Heart right ventricle (tissue), 16 donors: ENCODE results near the gene IKZF3. TPM values are rescaled to one million over a fixed set of nuclear protein-coding genes. Genes with fewer than 3 reads are reported as not detected.

ENCODE experiments used
- ATAC-seq, 8 donors: fragments of 200-7000 bp; cut with Tn5 transposase; one replicate each; pipeline ENCODE4 v1.9.1; 2020; ENCODE audit warnings: mild to moderate bottlenecking in 8 of 8, moderate library complexity in 8 of 8, moderate number of reproducible peaks in 1 of 8
- DNase-seq, 2 donors: peaks; one replicate each; pipeline ENCODE4 v3.0.0-alpha.2; 2020
- H3K27ac ChIP-seq, 10 donors: fragments of 200-600 bp; sonication (generic) in 2 of 10; one replicate each; pipeline versions ENCODE4 v1.5.0 to v1.8.0; 2020 to 2022; ENCODE audit warnings: mild to moderate bottlenecking in 3 of 10
- H3K27me3 ChIP-seq, 7 donors: fragments of 200-600 bp; one replicate each; pipeline ENCODE4 v1.8.0; 2021 to 2022; ENCODE audit warnings: mild to moderate bottlenecking in 2 of 7
- H3K36me3 ChIP-seq, 9 donors: fragments of 200-600 bp; sonication (generic) in 1 of 9; one replicate each; pipeline versions ENCODE4 v1.5.0 to v1.8.0; 2020 to 2022; ENCODE audit warnings: mild to moderate bottlenecking in 2 of 9
- H3K4me1 ChIP-seq, 9 donors: fragments of 200-600 bp; sonication (generic) in 1 of 9; one replicate each; pipeline versions ENCODE4 v1.5.0 to v1.8.0; 2020 to 2022; ENCODE audit warnings: mild to moderate bottlenecking in 4 of 9
- H3K4me3 ChIP-seq, 10 donors: fragments of 200-600 bp; sonication (generic) in 2 of 10; one replicate each; pipeline versions ENCODE4 v1.5.0 to v1.8.0; 2020 to 2022; ENCODE audit warnings: mild to moderate bottlenecking in 7 of 10, moderate library complexity in 2 of 10
- H3K9me3 ChIP-seq, 11 donors: fragments of 200-600 bp in 10 of 11; sonication (generic) in 2 of 11; one replicate each; pipeline versions ENCODE4 v1.5.0 to v1.8.0; 2013 to 2022; ENCODE audit warnings: mild to moderate bottlenecking in 2 of 11, control low read depth in 1 of 11, moderate library complexity in 1 of 11
- WGBS, 2 donors: extraction: QIAGEN DNeasy Blood & Tissue Kit; methylation state at CpG; one replicate each; pipeline ENCODE4 v1.1.7; 2013; ENCODE audit warnings: inconsistent platforms in 1 of 2; 5-methylcytosine and 5-hydroxymethylcytosine counted together
- intact Hi-C, 10 donors: fragments of 100-400 bp; cut with DNase I; formaldehyde crosslinking; loops; one replicate each; pipeline versions ENCODE4 v1.11.1 to v1.14.2; 2022
- polyA plus RNA-seq, 2 donors: library from polyadenylated mRNA; stranded (reverse); fragments of 200-250 nt; gene quantifications; one replicate each; pipeline ENCODE4 v1.2.3, GENCODE V29; 2013
- total RNA-seq, 10 donors: library from RNA; stranded (reverse); fragmentation: NEBNext Ultra II Directional in 3 of 10; extraction: Animal tissue kit (Norgen Biotek cat#: 25700) in 3 of 10; gene quantifications; one replicate each; pipeline versions ENCODE4 v1.2.1 to v1.2.4, GENCODE V29; 2021 to 2023
- TF ChIP-seq, protein P1 (sequence below), 9 donors: fragments of 200-600 bp; sonication (generic) in 2 of 9; IDR thresholded peaks; one replicate each; pipeline versions ENCODE4 v1.5.0 to v1.8.0; 2021 to 2022; ENCODE audit warnings: antibody characterized with exemption in 9 of 9, mild to moderate bottlenecking in 5 of 9, moderate library complexity in 1 of 9
- donor health status: Arrhythmogenic right ventricular cardiomyopathy.
- donor health status: ischemic (EF 13 %, LVEDD 7.1; RV severe dilation, severe dysfunction).
- donor health status: healthy with polysubstance abuse.
- donor health status: DM: no; HTN: yes; CAD: no.
- donor health status: DM: no; HTN: no; CAD: no.
- donor health status: ischemic (EF 25% LVEDD 6.9; RV normal size, moderate dysfunction).
- donor health status: ischemic (EF 25% LVEDD 5.7; RV mildly dilated, moderate dysfunction).
- donor health status: healthy.
- donor health status: DM: yes; HTN: yes; CAD: no.
- donor health status: Ischemic cardiomyopathy.
- donor health status: ischemic (EF 35%, LVEDD 5.7; RV mildly dilated, moderate dysfunction).
- donor health status: nonischemic (EF 11% LVEDD 7.7; RV severe dilation, severe dysfunction).
- donor health status: DM: yes; HTN: yes; CAD: no.
- donor health status: PGD.
- donor health status: ischemic (EF 29% LVEDD 5.4; RV normal size, mild dysfunction).
- donor health status: nonischemic (EF 23%, LVEDD 6.1; RV moderate dilation, normal function).

IKZF3 gene
- total and polyA plus RNA-seq, 12 donors: 0.06 to 5.0 (median 0.26) TPM

DNA sequence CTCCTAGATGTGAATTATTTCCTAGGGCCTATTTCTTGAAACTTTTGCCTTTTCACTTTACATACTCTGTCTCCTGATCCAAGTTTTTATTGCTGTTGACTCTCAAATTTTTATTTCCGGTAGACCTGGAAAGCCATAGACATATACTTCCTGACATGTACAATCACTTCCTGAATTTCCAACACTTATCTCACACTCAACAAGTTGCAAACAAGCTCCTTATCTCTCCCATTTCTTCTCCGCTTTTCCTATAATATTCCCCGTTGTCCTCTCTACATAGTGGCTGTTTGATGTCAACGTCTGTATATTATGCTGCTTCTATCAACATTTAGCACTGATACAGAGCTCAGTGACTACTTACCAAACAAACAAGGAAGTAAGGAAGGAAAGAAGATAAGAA lies 59.3 kb downstream of the IKZF3 start:
- WGBS, 2 donors: 36 to 44% methylated on average over 4 of the region's 4 CpGs
- intact Hi-C loops: no loop called here
- TF ChIP-seq, protein P1, sequence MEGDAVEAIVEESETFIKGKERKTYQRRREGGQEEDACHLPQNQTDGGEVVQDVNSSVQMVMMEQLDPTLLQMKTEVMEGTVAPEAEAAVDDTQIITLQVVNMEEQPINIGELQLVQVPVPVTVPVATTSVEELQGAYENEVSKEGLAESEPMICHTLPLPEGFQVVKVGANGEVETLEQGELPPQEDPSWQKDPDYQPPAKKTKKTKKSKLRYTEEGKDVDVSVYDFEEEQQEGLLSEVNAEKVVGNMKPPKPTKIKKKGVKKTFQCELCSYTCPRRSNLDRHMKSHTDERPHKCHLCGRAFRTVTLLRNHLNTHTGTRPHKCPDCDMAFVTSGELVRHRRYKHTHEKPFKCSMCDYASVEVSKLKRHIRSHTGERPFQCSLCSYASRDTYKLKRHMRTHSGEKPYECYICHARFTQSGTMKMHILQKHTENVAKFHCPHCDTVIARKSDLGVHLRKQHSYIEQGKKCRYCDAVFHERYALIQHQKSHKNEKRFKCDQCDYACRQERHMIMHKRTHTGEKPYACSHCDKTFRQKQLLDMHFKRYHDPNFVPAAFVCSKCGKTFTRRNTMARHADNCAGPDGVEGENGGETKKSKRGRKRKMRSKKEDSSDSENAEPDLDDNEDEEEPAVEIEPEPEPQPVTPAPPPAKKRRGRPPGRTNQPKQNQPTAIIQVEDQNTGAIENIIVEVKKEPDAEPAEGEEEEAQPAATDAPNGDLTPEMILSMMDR (IDR thresholded peaks at IDR 0.05): no peak
- no peaks in the 10 kb centered on the region for H3K36me3 ChIP-seq
- no peak overlapping the region for H3K4me3 ChIP-seq
- peaks cover 0 to 28% (median 5%) of the 10 kb centered on the region in 7 donors for H3K27me3 ChIP-seq
- no peaks in the 10 kb centered on the region for H3K4me1 ChIP-seq
- DNase-seq (no peak), ATAC-seq (no peak)
- H3K9me3 ChIP-seq: no peaks in the 10 kb centered on the region
- H3K27ac ChIP-seq: no peak overlapping the region

DNA sequence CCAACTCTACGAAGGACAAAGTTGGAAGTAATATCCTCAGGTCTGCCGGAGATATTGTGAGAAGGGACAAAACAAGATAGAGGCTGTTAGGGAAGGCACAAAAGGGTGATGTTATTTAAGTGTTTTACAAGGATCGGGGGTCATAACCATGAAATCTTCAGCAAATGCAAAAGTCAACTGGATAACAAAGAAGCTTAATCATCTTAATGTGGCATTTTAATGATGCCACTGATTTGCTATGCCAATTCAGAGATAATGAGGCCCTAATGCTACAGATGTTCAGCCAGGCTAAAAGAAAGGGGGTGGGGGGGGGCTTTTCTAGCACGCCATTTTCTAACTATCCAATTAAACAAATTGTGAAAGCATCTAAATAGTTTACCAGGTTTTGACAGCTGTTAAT lies 63.1 kb downstream of the IKZF3 start:
- Histone ChIP-seq H3K27me3 (peaks cover 0 to 22% (median 4%) of the 10 kb centered on the region in 7 donors), H3K36me3 (no peaks in the 10 kb centered on the region), H3K9me3 (no peaks in the 10 kb centered on the region), H3K4me3 (no peak overlapping the region), H3K4me1 (no peaks in the 10 kb centered on the region), H3K27ac (peak overlapping the region in 1 of 10 donors; percentile 2)
- intact Hi-C loops: no loop called here
- no peak for DNase-seq
- 79% methylated on average over 4 of the region's 4 CpGs for WGBS, 2 donors
- no peak for ATAC-seq
- TF ChIP-seq, protein P1 (IDR thresholded peaks at IDR 0.05): no peak

DNA sequence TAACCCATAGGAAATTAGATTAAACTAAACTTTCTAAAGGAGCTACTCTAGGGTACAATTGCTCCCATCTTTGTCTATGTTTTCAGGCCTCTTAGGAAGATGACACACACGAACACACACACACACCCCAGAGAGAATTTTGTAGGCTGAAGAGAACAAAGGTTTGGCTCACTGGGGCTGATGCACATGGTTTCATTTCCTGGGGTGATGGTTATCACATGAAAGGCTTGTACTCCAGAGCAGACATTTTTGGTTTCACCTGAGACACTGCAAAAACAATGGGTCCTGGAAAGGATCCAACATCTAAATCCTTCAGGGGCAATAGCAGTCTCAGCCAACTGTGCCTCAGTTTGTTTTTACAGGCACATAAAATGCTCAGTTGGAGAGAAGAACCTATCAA lies 63.6 kb downstream of the IKZF3 start:
- no peak for ATAC-seq
- TF ChIP-seq, protein P1 (IDR thresholded peaks at IDR 0.05): no peak
- intact Hi-C loops: no loop called here
- WGBS, 2 donors: 40 to 42% methylated on average over 1 of the region's 1 CpG
- H3K9me3 ChIP-seq: no peaks in the 10 kb centered on the region
- H3K36me3 ChIP-seq: no peaks in the 10 kb centered on the region
- peak overlapping the region in 1 of 10 donors; percentile 2 for H3K27ac ChIP-seq
- no peak for DNase-seq
- peaks cover 0 to 22% (median 4%) of the 10 kb centered on the region in 7 donors for H3K27me3 ChIP-seq
- H3K4me3 ChIP-seq: no peak overlapping the region
- H3K4me1 ChIP-seq: no peaks in the 10 kb centered on the region

DNA sequence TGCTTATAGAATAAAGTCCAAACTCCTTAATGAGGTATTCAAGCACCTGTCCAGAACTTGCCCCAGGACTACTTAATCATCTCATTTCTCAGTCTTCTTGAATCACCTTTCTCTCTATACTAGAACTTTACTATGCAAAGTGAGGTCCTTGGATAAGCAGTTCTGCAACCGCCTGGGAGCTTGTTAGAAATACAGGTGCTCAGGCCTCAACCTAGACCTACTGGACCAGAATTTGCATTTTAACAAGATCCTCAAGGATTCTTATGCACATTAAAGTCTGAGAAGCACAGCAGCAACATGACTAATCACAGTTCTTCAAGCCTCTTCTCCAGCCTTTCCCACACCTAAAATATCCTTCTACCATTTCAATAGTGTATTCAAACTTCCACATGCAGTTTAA lies 64.7 kb downstream of the IKZF3 start:
- H3K4me3 ChIP-seq: no peak overlapping the region
- H3K36me3 ChIP-seq: no peaks in the 10 kb centered on the region
- no peaks in the 10 kb centered on the region for H3K9me3 ChIP-seq
- peaks cover 0 to 22% (median 10%) of the 10 kb centered on the region in 7 donors for H3K27me3 ChIP-seq
- no peaks in the 10 kb centered on the region for H3K4me1 ChIP-seq
- H3K27ac ChIP-seq: no peak overlapping the region
- ATAC-seq: no peak
- WGBS, 2 donors: 77 to 80% methylated on average over 1 of the region's 1 CpG
- TF ChIP-seq, protein P1 (IDR thresholded peaks at IDR 0.05): no peak
- DNase-seq: no peak
- intact Hi-C loops: no loop called here
